Naive B cell (primary cell): ENCODE measurements around the gene ACTR8. TPM values are rescaled to one million over a fixed set of nuclear protein-coding genes. Genes with fewer than 3 reads are reported as not detected.

Experiments
- ATAC-seq, 2 donors: fragments of 150-1000 bp; cut with Tn5 transposase; 2 replicates each; pipeline ENCODE4 v1.10.0; 2021; ENCODE audit warnings: low read depth in 2 of 2, mild to moderate bottlenecking in 2 of 2, moderate library complexity in 2 of 2
- DNase-seq: peaks from one replicate; pipeline ENCODE4 v3.0.0; 2022
- H3K27ac Mint-ChIP-seq, 6 donors: one replicate each; pipeline ENCODE4 v1.8.0; 2020 to 2022; ENCODE audit warnings: mild to moderate bottlenecking in 6 of 6, mixed read lengths in 6 of 6, moderate library complexity in 5 of 6, inconsistent platforms in 2 of 6
- H3K27me3 Mint-ChIP-seq, 3 donors: one replicate each; pipeline ENCODE4 v1.8.0; 2021 to 2022; ENCODE audit warnings: mixed read lengths in 3 of 3, mild to moderate bottlenecking in 1 of 3
- H3K36me3 Mint-ChIP-seq, 2 donors: one replicate each; pipeline ENCODE4 v1.8.0; 2020 to 2022; ENCODE audit warnings: mixed read lengths in 2 of 2, inconsistent platforms in 1 of 2, mild to moderate bottlenecking in 1 of 2
- H3K4me1 Mint-ChIP-seq, 3 donors: one replicate each; pipeline ENCODE4 v1.8.0; 2020 to 2022; ENCODE audit warnings: mixed read lengths in 3 of 3, inconsistent platforms in 1 of 3, mild to moderate bottlenecking in 1 of 3, moderate library complexity in 1 of 3
- H3K4me3 Mint-ChIP-seq, 8 donors: one replicate each; pipeline ENCODE4 v1.8.0; 2020 to 2022; ENCODE audit warnings: mild to moderate bottlenecking in 8 of 8, mixed read lengths in 8 of 8, moderate library complexity in 8 of 8, inconsistent platforms in 2 of 8
- H3K9me3 Mint-ChIP-seq, 7 donors: one replicate each; pipeline ENCODE4 v1.8.0; 2020 to 2022; ENCODE audit warnings: mixed read lengths in 7 of 7, mild to moderate bottlenecking in 5 of 7, inconsistent platforms in 2 of 7, moderate library complexity in 1 of 7
- polyA plus RNA-seq, 6 donors: library from polyadenylated mRNA; unstranded; fragments of 300-500 nt; fragmentation: Illumina TruSeq; gene quantifications; one replicate each; pipeline ENCODE4 v1.2.3, GENCODE V29; 2021; ENCODE audit warnings: low read depth in 6 of 6

ACTR8 gene
- polyA plus RNA-seq, 6 donors from 2014 or later = 8.3 to 26.6 (median 15.4) TPM

- peaks cover 5 to 23% (median 16%) of the 10 kb centered on the region in 3 donors for H3K4me1 Mint-ChIP-seq
- H3K9me3 Mint-ChIP-seq = no peaks in the 10 kb centered on the region
- DNase-seq (no peak), ATAC-seq (no peak)
- no peak overlapping the region for H3K27ac Mint-ChIP-seq
- no peak overlapping the region for H3K4me3 Mint-ChIP-seq
- no peaks in the 10 kb centered on the region for H3K36me3 Mint-ChIP-seq
- peaks cover 38 to 65% (median 49%) of the 10 kb centered on the region in 3 donors for H3K27me3 Mint-ChIP-seq
These were observed 40.7 kb downstream of the ACTR8 start for GRCh38 chr3:53841296-53841695.

DNA sequence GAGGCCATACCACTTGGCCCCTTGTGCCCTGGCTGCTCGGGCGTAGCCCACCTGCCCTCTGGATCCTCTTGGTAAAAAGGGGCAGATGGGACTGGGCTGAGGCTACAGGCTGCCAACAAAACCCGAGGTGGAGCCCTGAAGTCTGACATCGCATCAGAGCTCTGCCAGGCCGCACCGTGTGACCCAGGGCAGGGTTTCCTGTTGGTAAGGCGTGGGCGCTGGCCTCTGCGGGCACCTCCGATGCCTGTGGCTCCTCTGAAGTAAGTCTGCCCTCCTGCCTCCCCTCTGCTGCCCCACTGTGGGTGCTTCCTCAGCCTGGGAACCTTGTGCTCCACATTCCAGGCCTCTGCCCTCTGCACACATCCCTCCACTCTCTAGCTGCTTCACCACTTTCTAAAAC, 44.6 kb downstream of the ACTR8 start:
- Mint-ChIP-seq H3K9me3 (no peaks in the 10 kb centered on the region), H3K4me3 (no peak overlapping the region), H3K36me3 (no peaks in the 10 kb centered on the region), H3K4me1 (no peaks in the 10 kb centered on the region), H3K27me3 (peaks cover 17 to 32% (median 23%) of the 10 kb centered on the region in 3 donors), H3K27ac (no peak overlapping the region)
- no peak for ATAC-seq
- DNase-seq = no peak

- ATAC-seq = no peak
These were observed 45.7 kb downstream of the ACTR8 start for GRCh38 chr3:53836084-53836872.

GRCh38 chr3:53835257-53835656, 46.7 kb downstream of the ACTR8 start:
- Mint-ChIP-seq H3K4me3 (no peak overlapping the region), H3K27ac (no peak overlapping the region), H3K27me3 (peaks cover 14 to 22% (median 20%) of the 10 kb centered on the region in 3 donors), H3K36me3 (no peaks in the 10 kb centered on the region), H3K4me1 (no peaks in the 10 kb centered on the region), H3K9me3 (no peaks in the 10 kb centered on the region)
- no peak for ATAC-seq
- DNase-seq = no peak

More at GRCh38 chr3:53836084-53836872, 45.7 kb downstream of the ACTR8 start:
- no peaks in the 10 kb centered on the region for H3K9me3 Mint-ChIP-seq
- H3K27ac Mint-ChIP-seq = no peak overlapping the region
- H3K36me3 Mint-ChIP-seq = no peaks in the 10 kb centered on the region
- H3K4me1 Mint-ChIP-seq = no peaks in the 10 kb centered on the region
- DNase-seq = no peak
- H3K4me3 Mint-ChIP-seq = no peak overlapping the region
- peaks cover 14 to 28% (median 20%) of the 10 kb centered on the region in 3 donors for H3K27me3 Mint-ChIP-seq

DNA sequence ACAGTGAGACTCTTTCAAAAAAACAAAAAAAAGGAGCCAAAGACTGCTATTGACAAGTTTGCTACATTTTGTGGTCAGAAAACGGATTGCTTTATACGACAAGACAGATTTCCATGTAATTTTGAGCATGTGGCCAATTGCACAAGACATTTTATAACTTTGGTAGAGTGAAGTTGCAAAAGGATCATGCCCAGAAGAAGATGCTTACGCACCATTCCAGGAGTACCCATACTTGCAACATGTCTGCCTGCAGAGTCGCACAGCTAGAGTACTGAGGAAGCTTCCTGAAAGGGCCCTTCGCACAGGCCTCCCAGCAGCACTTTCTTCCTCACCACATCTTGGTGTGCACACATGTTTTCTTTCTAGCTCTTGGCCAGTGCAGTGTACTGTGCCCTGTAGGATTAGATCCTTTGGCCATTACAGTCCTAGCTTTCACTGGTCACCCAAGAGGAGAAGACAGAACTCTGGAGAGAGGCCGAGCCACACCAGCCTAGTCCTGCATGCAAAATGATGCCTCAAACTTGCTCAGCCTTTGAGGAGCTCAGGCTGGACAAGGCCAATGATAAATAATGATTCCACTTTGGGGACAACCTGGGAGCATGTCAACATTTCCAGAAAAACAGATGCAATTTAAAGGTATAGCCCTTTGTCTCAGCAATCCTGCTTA, 47.4 kb downstream of the ACTR8 start:
- Mint-ChIP-seq H3K4me3 (no peak overlapping the region), H3K4me1 (no peaks in the 10 kb centered on the region), H3K36me3 (no peaks in the 10 kb centered on the region), H3K27me3 (peaks cover 9 to 20% (median 17%) of the 10 kb centered on the region in 3 donors), H3K9me3 (no peaks in the 10 kb centered on the region), H3K27ac (no peak overlapping the region)
- DNase-seq (no peak), ATAC-seq (no peak)

- H3K4me3 Mint-ChIP-seq = no peak overlapping the region
- no peaks in the 10 kb centered on the region for H3K36me3 Mint-ChIP-seq
- DNase-seq (no peak), ATAC-seq (no peak)
- peaks cover under 1 to 14% (median 9%) of the 10 kb centered on the region in 3 donors for H3K27me3 Mint-ChIP-seq
- no peak overlapping the region for H3K27ac Mint-ChIP-seq
- H3K4me1 Mint-ChIP-seq = no peaks in the 10 kb centered on the region
- no peaks in the 10 kb centered on the region for H3K9me3 Mint-ChIP-seq
These were observed 48.3 kb downstream of the ACTR8 start for GRCh38 chr3:53833700-53834099.

DNA sequence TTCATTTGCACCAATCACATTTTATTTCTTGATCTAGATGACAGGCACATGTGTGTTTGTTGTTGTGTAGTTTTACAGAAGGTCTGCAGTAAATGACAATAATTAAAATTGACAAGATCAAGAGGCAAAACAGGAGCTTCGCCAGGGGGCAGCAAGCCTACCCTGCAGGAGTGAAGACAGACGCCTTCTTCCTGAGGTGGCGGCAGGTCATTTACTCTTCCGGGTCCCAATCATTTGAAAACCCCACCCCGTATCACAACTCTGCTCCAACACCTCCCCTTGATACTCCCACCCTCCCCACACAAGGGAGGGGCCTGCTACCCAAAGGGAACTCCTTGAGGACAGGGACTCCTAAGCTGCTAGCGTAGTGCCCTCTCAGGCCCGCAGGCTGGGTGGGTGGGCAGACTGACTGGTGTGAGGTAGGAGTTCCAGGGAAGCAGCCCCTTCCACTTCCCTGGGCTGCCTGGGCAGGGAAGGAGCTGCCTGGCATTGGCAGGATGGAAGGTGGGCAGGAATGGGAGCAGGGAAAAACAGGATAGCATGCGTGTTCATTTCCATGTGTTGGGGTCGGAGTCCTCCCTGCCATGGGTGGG, 48.8 kb downstream of the ACTR8 start:
- Mint-ChIP-seq H3K9me3 (no peaks in the 10 kb centered on the region), H3K27ac (no peak overlapping the region), H3K4me3 (no peak overlapping the region), H3K4me1 (no peaks in the 10 kb centered on the region), H3K36me3 (no peaks in the 10 kb centered on the region), H3K27me3 (peaks cover 0 to 11% (median 7%) of the 10 kb centered on the region in 3 donors)
- ATAC-seq = no peak
- no peak for DNase-seq

DNA sequence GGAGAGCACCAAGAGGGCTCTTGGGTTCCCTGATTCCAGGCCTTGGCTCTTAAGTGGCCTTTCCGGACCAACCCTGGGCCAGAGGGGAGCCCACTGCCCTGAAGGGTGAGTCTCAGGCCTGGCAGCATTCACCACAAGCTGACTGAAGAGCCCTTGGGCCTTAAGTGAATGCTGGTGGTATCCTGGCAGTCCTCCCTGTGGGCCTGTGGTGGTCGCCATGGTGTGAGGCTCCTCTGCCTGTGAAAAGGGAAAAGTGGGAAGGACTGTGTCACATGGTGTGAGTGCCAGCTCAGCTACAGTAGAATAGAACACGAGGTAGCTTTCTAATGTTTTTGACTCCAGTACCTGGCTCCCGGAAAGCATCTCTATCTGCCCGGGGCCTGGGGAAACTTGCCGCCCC, 51.0 kb downstream of the ACTR8 start:
- H3K36me3 Mint-ChIP-seq = no peaks in the 10 kb centered on the region
- ATAC-seq = no peak
- DNase-seq = no peak
- no peaks in the 10 kb centered on the region for H3K4me1 Mint-ChIP-seq
- no peak overlapping the region for H3K27ac Mint-ChIP-seq
- H3K27me3 Mint-ChIP-seq = peaks cover 0 to under 1% (median 0%) of the 10 kb centered on the region in 3 donors
- no peaks in the 10 kb centered on the region for H3K9me3 Mint-ChIP-seq
- H3K4me3 Mint-ChIP-seq = no peak overlapping the region

GRCh38 chr3:53829605-53830004, 52.3 kb downstream of the ACTR8 start:
- ATAC-seq = no peak
- no peak for DNase-seq
- Mint-ChIP-seq H3K36me3 (no peaks in the 10 kb centered on the region), H3K9me3 (peaks cover 0 to 2% (median 0%) of the 10 kb centered on the region in 7 donors), H3K27ac (no peak overlapping the region), H3K27me3 (peaks cover 0 to 10% (median 0%) of the 10 kb centered on the region in 3 donors), H3K4me1 (no peaks in the 10 kb centered on the region), H3K4me3 (no peak overlapping the region)

GRCh38 chr3:53828581-53828980, 53.4 kb downstream of the ACTR8 start:
- Mint-ChIP-seq H3K4me1 (no peaks in the 10 kb centered on the region), H3K4me3 (no peak overlapping the region), H3K27ac (no peak overlapping the region), H3K36me3 (no peaks in the 10 kb centered on the region), H3K27me3 (peaks cover 0 to 10% (median 0%) of the 10 kb centered on the region in 3 donors), H3K9me3 (peaks cover 0 to 2% (median 0%) of the 10 kb centered on the region in 7 donors)
- no peak for DNase-seq
- no peak for ATAC-seq

DNA sequence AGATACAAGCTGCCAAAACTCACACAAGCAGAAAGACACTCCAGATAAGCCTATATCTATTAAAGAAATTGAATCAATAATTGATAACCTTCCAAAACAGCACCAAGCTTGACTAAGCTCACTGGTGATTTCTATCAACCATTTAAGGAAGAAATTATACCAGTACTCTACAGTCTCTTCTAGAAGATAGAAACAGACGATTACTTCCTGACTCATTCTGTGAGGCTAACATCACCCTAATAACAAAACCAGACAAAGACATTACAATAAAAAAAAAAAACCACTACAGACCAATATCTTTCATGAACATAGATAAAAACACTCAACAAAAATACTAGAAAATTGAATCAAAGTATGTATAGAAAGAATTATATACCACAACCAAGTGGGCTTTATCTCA, 55.9 kb downstream of the ACTR8 start:
- H3K27me3 Mint-ChIP-seq = peaks cover 0 to 10% (median 0%) of the 10 kb centered on the region in 3 donors
- ATAC-seq = no peak
- H3K27ac Mint-ChIP-seq = no peak overlapping the region
- DNase-seq = no peak
- H3K9me3 Mint-ChIP-seq = peaks cover 0 to 2% (median 0%) of the 10 kb centered on the region in 7 donors
- H3K4me1 Mint-ChIP-seq = peaks cover 0 to 3% (median 0%) of the 10 kb centered on the region in 3 donors
- H3K36me3 Mint-ChIP-seq = no peaks in the 10 kb centered on the region
- no peak overlapping the region for H3K4me3 Mint-ChIP-seq

- no peak overlapping the region for H3K27ac Mint-ChIP-seq
These were observed 57.2 kb downstream of the ACTR8 start for GRCh38 chr3:53824795-53825194.

GRCh38 chr3:53823956-53824657, 57.8 kb downstream of the ACTR8 start:
- Mint-ChIP-seq H3K9me3 (peaks cover 0 to 2% (median 0%) of the 10 kb centered on the region in 7 donors), H3K4me1 (peaks cover 0 to 3% (median 0%) of the 10 kb centered on the region in 3 donors), H3K36me3 (no peaks in the 10 kb centered on the region), H3K27me3 (peaks cover 0 to 16% (median 0%) of the 10 kb centered on the region in 3 donors), H3K27ac (no peak overlapping the region), H3K4me3 (no peak overlapping the region)
- DNase-seq (no peak), ATAC-seq (no peak)

More at GRCh38 chr3:53824795-53825194, 57.2 kb downstream of the ACTR8 start:
- peaks cover 0 to 13% (median 0%) of the 10 kb centered on the region in 3 donors for H3K27me3 Mint-ChIP-seq
- no peak for ATAC-seq
- no peak overlapping the region for H3K4me3 Mint-ChIP-seq
- H3K4me1 Mint-ChIP-seq = peaks cover 0 to 3% (median 0%) of the 10 kb centered on the region in 3 donors
- no peaks in the 10 kb centered on the region for H3K36me3 Mint-ChIP-seq
- no peak for DNase-seq
- peaks cover 0 to 2% (median 0%) of the 10 kb centered on the region in 7 donors for H3K9me3 Mint-ChIP-seq
